ENCODE measurements around the gene ZNF283.

DNA sequence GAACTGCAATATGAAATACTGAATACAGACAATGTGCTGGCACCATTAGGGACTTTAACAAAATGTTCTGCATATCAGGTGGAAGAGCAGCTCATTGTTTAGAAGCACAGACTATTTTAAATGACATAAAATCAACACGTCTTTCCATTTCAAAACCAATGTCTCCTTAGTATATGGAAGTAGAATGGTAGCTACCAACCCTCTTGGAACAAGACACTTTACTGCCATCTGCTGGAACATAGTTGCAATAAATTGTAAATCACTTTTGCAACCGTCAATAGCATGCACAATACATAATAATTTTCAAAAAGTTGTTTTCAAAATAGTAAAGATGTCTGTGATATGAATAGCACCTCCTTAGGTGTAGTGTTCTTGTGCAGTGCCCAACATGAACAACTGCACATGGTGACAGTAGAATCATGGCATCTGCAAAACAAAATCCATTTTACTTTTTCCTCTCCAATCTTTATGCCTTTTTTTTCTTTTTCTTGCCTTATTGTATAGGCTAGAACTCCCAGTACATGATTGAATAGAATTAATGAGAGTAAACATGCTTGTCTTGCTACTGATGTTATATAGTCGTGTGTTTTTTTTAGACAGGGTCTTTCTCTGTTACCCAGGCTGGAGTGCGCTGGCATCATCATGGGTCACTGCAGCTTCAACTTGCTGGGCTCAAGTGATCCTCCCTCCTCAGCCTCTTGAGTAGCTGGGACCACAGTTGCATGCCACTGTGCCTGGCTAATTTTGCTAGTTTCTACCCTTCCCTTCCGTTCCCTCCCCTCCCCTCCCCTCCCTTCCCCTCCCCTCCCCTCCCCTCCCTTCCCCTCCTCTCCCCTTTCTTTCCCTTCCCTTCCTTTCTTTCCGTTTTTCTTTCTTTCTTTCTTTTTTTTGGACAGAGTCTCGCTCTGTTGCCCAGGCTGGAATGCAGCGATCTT, 17.1 kb upstream of the ZNF283 start:
- TF ChIP-seq GATA2 (IDR thresholded peaks at IDR 0.05; ENCODE audit: low read depth, low read length) (no peak), GATA3 (IDR thresholded peaks at IDR 0.05; ENCODE audit: low read depth, low read length) (no peak)

Measured in SH-SY5Y (cell line).